Measurements from ENCODE around the gene EXOSC10.
"Not testable (repeated sequence)": the region's sequence is repeated elsewhere in the genome, so short reads cannot be mapped to it uniquely, and the experiment has no call there.

The EXOSC10 gene

DNA sequence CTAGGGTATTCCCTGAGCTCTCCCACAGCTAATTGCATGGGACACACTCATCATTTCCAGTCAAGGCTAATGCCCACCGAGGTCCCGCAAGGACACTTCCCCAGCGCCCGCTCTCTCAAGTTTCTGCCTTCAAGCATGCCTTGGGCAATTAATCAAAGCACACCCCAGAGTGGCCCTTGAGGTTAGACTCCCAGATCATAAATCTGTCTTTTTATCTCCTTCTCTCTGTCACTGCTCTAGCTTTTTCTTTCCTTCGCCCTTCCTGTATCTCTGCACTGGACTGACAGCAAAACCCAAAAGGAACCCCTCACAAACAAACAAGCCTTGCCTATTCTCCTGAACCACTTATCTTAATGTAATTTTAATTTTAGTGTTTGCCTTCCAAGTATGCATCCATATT lies 7.9 kb upstream of the EXOSC10 start:
- DNase-seq = no peak

DNA sequence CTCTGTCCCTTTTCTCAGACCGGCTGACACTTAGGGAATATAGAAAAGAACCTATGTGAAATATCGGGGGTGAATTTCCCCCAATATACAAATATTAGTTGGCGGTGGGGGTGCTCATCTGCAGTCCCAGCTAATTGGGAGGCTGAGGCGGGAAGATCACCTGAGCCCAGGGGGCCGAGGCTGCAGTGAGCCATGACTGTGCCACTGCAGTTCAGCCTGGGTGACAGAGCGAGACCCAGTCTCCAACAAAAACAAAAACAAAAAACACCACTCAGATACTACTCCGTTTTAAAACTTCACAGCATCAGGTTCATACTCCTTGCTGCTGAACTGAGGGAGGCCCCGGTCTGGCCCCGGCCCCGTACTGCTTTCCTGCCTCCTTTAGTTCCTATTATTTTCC lies 5.9 kb upstream of the EXOSC10 start:
- DNase-seq = no peak

GRCh38 chr1:11101347-11101746 lies 1.7 kb upstream of the EXOSC10 start:
- no peak for DNase-seq

DNA sequence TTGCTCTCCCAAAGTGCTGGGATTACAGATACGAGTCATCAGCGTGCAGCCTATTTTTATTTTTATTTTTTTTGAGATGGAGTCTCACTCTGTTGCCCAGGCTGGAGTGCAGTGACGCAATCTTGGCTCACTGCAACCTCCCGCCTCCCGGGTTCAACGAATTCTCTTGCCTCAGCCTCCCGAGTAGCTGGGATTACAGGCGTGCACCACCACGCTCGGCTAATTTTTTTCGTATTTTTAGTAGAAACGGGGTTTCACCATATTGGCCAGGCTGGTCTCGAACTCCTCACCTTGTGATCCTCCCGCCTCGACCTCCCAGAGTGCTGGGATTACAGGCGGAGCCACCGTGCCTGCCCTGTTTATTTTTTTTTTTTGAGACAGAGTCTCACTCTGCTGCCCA lies 1.1 kb upstream of the EXOSC10 start:
- not testable (repeated sequence) for DNase-seq

GRCh38 chr1:11100149-11100493 lies 452 bp upstream of the EXOSC10 start:
- DNase-seq = no peak

GRCh38 chr1:11098931-11099309 lies 749 bp downstream of the EXOSC10 start:
- DNase-seq = no peak

- DNase-seq = not testable (repeated sequence)
Observed at GRCh38 chr1:11083784-11084183, 15.9 kb downstream of the EXOSC10 start.

DNA sequence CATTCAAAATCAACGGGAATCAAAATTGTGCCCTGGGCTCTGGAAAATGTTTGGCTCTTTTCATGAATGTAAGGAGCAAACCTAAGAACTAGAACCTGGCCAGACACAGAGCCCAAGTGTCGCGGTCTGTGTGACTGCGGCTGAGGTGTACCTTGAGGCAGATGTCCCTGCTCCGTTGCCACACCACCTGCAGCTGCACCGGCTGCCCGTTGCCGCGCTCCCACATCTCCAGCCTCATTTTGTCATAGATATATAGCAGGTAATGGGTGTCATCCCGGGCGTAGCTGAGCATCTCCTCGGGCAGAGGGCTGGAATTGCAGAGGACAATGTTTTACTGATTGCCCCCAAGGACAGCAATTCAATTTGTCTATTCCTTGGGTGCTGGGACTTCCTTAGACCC lies 18.7 kb downstream of the EXOSC10 start:
- no peak for DNase-seq

DNA sequence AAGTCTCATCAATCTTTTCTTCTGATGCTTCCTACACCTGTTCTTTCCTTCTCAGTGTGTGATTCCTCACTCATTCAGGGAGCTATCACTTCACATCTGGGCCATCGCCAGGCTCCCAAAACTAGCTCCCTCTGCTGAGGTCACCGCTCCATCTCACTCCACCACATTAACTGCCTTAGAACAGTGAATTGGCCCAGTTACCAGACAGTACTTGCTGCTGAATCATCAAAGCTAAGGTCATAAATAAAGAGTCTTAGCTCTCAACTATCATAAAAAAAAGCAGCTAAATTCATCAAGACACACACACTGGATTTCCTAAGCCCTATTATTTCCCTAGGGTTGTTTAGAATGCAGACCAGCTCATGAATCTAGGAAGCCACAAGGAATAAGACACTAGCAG lies 21.0 kb downstream of the EXOSC10 start:
- no peak for DNase-seq

GRCh38 chr1:11073398-11073797 lies 26.3 kb downstream of the EXOSC10 start:
- not testable (repeated sequence) for DNase-seq

- DNase-seq = no peak
Observed at GRCh38 chr1:11072216-11072917, 27.3 kb downstream of the EXOSC10 start.

- no peak for DNase-seq
Observed at GRCh38 chr1:11071463-11072215, 28.0 kb downstream of the EXOSC10 start.

DNA sequence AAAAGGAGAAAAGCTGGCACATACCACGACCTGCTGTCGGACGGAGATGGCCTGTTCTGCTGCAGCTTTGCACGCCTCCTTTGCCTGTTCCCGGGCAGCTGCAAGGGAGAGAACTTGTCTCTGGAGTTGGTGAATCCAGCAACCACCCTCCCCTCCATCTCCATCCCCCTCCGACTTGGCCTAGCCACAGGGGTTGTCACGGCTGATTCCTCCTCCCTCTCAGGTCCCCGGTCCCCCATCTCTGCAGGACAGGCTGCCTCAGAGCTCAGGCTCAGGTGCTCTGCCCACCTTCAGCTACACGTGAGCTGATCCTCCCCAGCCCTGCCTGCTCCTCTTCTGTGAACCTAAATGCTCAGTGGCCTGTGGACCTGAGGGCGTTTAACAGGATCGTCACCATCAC lies 28.8 kb downstream of the EXOSC10 start:
- DNase-seq = no peak

GRCh38 chr1:11068600-11069473 lies 30.8 kb downstream of the EXOSC10 start:
- no peak for DNase-seq

GRCh38 chr1:11067716-11068599 lies 31.7 kb downstream of the EXOSC10 start:
- DNase-seq = no peak

DNA sequence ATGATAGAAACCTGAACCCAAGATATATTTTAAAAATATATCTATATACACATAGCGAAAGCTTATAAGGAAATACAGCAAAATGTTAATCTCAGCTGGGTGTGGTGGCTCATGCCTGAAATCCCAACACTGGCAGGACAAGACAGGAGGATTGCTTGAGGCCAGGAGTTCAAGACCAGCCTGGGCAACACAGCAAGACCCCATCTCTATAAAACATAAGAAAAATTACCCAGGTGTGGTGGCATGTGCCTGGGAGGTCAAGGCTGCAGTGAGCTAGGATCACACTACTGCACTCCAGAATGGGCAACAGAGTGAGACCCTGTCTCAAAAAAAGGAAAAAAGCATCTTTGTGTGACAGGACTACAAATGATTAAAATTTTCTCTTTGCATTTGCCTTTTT lies 33.9 kb downstream of the EXOSC10 start:
- DNase-seq = no peak

DNA sequence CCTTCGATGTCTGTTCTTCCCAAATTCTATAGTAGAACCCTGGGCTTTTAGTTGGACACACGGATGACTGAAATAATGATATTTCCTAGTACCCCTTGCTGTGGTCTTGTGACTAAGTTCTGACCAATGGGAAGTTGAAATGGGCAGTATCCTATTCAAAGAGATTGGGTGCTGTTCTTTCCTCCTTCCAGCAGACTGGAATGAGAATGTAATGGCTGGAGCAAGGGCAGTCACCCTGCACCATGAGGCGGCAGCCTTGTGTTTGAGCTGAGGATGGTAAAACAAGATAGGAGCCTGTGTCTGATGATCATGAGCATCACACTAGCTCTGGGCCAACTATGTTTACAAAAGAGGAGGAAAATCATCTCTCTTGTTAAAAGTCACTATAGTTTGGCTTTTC lies 34.7 kb downstream of the EXOSC10 start:
- DNase-seq = no peak

DNA sequence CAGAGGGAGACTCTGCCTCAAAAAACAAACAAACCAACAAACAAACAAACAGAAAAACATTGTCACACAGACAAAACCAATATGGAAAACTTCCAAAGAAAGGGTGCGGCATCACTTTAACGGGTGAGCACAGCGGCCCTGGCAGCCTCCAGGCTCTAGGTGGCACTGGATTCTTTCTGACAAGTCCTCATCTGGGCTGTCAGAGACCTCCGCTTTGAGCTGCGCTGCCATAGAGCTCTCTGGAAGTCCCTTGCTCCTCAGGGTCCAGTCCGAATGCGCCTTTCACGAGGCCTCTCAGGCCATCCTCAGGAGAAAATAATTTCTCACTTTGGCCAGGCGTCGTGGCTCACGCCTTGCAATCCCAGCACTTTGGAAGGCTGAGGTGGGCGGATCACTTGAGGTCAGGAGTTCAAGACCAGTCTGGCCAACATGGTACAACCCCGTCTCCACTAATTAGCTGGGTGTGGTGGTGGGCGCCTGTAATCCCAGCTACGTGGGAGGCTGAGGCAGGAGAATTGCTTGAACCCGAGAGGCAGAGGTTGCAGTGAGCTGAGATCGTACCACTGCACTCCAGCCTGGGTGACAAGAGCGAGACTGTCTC lies 35.6 kb downstream of the EXOSC10 start:
- not testable (repeated sequence) for DNase-seq

DNA sequence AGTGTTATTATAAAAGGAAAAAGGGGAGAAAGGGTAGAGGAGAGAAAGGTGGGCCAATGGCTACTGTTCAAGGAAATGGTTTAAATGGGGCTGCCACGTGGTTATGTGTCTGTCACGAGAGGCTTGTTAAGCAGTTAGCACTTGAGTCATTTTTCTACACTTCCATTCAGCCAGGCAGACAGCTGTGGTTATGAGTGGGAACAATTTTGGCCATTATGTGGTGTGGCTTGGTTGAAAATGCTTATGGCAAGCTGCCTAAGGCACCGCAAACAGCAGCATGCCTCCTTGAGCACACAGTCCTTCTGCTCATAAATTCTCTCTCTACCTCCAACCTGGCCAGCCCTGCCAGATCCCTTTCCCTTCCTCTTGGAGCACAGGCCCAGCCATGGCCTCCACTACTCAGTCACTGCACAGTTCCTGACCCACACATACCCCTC lies 36.7 kb downstream of the EXOSC10 start:
- DNase-seq = peak; percentile 34

DNA sequence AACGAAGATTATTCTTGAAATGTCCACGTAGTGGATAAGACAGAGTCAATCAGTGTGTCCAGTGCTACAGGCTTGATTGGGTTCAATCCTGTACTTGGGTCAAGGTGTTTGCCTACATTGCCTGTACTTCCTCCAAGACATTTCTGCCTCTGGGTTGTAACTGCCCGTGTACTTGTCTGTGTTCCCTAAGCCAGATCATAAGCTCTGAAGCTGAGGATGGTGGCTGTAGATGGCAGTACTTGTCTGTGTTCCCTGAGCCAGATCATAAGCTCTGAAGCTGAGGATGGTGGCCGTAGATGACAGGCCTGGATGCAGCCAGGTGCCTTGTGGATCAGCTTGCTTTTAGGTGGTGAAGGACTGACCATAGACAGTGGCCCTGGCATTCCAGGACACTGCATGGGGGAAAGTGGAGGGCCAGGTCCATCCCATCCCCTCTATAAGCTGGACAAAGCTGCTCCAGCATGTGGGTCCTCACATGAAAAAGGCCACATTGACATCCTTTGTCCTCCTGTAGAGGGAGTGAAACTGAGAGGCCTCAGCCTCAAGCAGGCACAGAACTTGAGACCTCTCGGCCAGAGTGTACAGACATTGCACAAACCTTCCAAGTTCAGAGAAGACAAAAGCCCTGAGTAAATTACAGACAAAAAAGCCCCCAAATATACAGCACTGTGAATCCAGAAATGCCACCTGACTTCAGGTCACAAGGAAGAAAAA lies 37.9 kb downstream of the EXOSC10 start:
- DNase-seq = no peak
